Measurements from ENCODE around the gene DYNLL2.
"Not testable (repeated sequence)": the region's sequence is repeated elsewhere in the genome, so short reads cannot be mapped to it uniquely, and the experiment has no call there.

Gene DYNLL2

DNA sequence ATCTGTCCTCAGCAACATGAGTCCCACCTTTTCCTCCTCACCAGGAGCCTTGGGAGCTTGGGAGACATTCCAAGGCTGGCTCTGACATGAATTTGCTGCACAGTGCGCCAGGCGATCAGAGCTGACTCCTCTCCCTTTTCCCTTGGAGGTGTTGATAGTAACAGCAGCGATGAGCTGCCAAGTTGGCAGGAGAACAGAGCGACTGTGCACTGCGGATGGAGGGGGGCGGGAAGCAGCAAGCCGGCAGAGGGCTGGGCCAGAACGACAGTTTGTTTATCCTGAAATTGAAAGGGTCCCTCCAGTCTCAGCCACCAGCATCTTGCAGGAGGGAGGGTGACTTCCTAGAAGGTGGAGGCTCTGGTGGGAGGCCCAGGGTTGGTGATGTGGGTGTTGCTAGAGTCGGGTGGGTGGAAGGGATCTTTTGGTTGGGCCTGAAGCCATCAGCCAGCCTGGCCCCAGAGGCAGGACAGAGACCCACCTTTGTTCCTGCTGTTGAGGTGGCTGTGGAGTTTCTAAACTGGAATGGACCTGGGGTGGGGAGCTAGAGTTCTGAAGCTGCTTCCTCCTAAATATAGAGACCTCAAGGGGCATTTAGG is 22.5 kb upstream of the DYNLL2 start:
- no peak overlapping the region for H3K4me3 Mint-ChIP-seq
- H3K27ac Mint-ChIP-seq, result peak overlapping the region; percentile 56
- peaks cover 12% of the 10 kb centered on the region for H3K27me3 Mint-ChIP-seq (ENCODE audit: low read depth, poor library complexity)
- DNase-seq, result no peak
- peaks cover 28% of the 10 kb centered on the region for H3K4me1 Mint-ChIP-seq
- no peaks in the 10 kb centered on the region for H3K36me3 Mint-ChIP-seq (ENCODE audit: low read depth)
- TF ChIP-seq, protein P1, sequence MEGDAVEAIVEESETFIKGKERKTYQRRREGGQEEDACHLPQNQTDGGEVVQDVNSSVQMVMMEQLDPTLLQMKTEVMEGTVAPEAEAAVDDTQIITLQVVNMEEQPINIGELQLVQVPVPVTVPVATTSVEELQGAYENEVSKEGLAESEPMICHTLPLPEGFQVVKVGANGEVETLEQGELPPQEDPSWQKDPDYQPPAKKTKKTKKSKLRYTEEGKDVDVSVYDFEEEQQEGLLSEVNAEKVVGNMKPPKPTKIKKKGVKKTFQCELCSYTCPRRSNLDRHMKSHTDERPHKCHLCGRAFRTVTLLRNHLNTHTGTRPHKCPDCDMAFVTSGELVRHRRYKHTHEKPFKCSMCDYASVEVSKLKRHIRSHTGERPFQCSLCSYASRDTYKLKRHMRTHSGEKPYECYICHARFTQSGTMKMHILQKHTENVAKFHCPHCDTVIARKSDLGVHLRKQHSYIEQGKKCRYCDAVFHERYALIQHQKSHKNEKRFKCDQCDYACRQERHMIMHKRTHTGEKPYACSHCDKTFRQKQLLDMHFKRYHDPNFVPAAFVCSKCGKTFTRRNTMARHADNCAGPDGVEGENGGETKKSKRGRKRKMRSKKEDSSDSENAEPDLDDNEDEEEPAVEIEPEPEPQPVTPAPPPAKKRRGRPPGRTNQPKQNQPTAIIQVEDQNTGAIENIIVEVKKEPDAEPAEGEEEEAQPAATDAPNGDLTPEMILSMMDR (IDR thresholded peaks at IDR 0.05), result no peak
- no peaks in the 10 kb centered on the region for H3K9me3 Mint-ChIP-seq

GRCh38 chr17:58061672-58062071 is 21.5 kb upstream of the DYNLL2 start:
- no peak overlapping the region for H3K27ac Mint-ChIP-seq
- no peaks in the 10 kb centered on the region for H3K36me3 Mint-ChIP-seq (ENCODE audit: low read depth)
- H3K4me1 Mint-ChIP-seq, result peaks cover 34% of the 10 kb centered on the region
- H3K4me3 Mint-ChIP-seq, result no peak overlapping the region
- peaks cover 12% of the 10 kb centered on the region for H3K27me3 Mint-ChIP-seq (ENCODE audit: low read depth, poor library complexity)
- no peak for DNase-seq
- TF ChIP-seq, protein P1 (IDR thresholded peaks at IDR 0.05), result no peak
- no peaks in the 10 kb centered on the region for H3K9me3 Mint-ChIP-seq

- TF ChIP-seq, protein P1 (IDR thresholded peaks at IDR 0.05), result no peak
- Mint-ChIP-seq H3K4me1 (peaks cover 26% of the 10 kb centered on the region), H3K27ac (no peak overlapping the region), H3K9me3 (no peaks in the 10 kb centered on the region), H3K27me3 (ENCODE audit: low read depth, poor library complexity) (peaks cover 4% of the 10 kb centered on the region), H3K36me3 (ENCODE audit: low read depth) (no peaks in the 10 kb centered on the region), H3K4me3 (no peak overlapping the region)
- DNase-seq, result no peak
Observed at GRCh38 chr17:58065238-58065637, 18.0 kb upstream of the DYNLL2 start.

DNA sequence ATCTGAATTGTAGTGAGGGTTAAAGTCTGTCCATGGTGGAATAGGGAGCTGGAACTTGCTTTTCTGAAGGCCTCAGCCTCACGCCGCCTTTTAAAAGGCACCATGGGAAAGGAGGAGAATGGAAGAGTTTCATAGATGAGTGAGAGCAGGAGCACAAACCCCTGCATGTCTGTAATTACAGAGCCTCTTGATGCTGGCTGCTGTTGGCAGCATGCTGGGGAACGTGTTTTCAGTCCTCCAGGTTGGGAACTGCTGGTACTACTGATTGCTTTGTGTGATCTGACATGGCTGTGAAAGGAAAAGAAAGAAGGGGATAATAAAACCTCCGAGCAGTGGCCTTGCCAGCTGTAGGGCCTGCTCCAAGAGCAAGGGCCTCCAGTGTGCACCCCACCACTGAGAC is 16.8 kb upstream of the DYNLL2 start:
- H3K9me3 Mint-ChIP-seq, result no peaks in the 10 kb centered on the region

DNA sequence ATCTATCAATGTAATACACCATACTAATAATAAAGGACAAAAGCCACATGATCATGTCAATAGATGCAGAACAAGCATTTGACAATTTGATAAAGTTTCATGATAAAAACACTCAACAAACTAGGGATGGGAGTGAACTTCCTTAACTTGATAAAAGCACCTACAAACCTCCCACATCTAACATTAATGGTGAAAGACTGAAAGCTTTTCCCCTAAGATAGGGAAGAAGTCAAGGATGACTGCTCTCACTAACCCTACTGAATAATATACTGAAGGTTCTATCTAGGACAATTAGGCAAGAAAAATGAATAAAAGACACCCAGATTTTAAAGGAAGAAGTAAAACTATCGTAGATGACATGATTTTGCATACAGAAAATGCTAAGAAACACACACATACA is 10.4 kb upstream of the DYNLL2 start:
- no peak for DNase-seq
- no peaks in the 10 kb centered on the region for H3K36me3 Mint-ChIP-seq (ENCODE audit: low read depth)
- H3K27ac Mint-ChIP-seq, result no peak overlapping the region
- TF ChIP-seq, protein P1 (IDR thresholded peaks at IDR 0.05), result no peak
- H3K9me3 Mint-ChIP-seq, result peaks cover 15% of the 10 kb centered on the region
- H3K4me1 Mint-ChIP-seq, result peaks cover 6% of the 10 kb centered on the region
- H3K4me3 Mint-ChIP-seq, result peak overlapping the region; percentile 6
- H3K27me3 Mint-ChIP-seq (ENCODE audit: low read depth, poor library complexity), result peaks cover 12% of the 10 kb centered on the region

More for the DNA sequence above, 16.8 kb upstream of the DYNLL2 start:
- DNase-seq, result no peak
- H3K4me1 Mint-ChIP-seq, result peaks cover 16% of the 10 kb centered on the region
- peak overlapping the region; percentile 23 for H3K27ac Mint-ChIP-seq
- no peak overlapping the region for H3K4me3 Mint-ChIP-seq
- H3K36me3 Mint-ChIP-seq (ENCODE audit: low read depth), result no peaks in the 10 kb centered on the region
- H3K27me3 Mint-ChIP-seq (ENCODE audit: low read depth, poor library complexity), result peaks cover 9% of the 10 kb centered on the region
- TF ChIP-seq, protein P1 (IDR thresholded peaks at IDR 0.05), result no peak

DNA sequence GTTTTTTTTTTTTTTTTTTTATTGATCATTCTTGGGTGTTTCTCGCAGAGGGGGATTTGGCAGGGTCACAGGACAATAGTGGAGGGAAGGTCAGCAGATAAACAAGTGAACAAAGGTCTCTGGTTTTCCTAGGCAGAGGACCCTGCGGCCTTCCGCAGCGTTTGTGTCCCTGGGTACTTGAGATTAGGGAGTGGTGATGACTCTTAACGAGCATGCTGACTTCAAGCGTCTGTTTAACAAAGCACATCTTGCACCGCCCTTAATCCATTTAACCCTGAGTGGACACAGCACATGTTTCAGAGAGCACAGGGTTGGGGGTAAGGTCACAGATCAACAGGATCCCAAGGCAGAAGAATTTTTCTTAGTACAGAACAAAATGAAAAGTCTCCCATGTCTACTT is 10.0 kb upstream of the DYNLL2 start:
- H3K27ac Mint-ChIP-seq; H3K36me3 Mint-ChIP-seq (ENCODE audit: low read depth); H3K4me1 Mint-ChIP-seq; DNase-seq; H3K4me3 Mint-ChIP-seq: not testable (repeated sequence)
- H3K27me3 Mint-ChIP-seq (ENCODE audit: low read depth, poor library complexity), result peaks cover 12% of the 10 kb centered on the region
- peaks cover 15% of the 10 kb centered on the region for H3K9me3 Mint-ChIP-seq

GRCh38 chr17:58074406-58074805 is 8.8 kb upstream of the DYNLL2 start:
- Mint-ChIP-seq H3K27me3 (ENCODE audit: low read depth, poor library complexity) (peaks cover 12% of the 10 kb centered on the region), H3K4me1 (peaks cover 11% of the 10 kb centered on the region), H3K9me3 (peaks cover 15% of the 10 kb centered on the region)
- H3K4me3 Mint-ChIP-seq; H3K36me3 Mint-ChIP-seq (ENCODE audit: low read depth); DNase-seq; H3K27ac Mint-ChIP-seq: not testable (repeated sequence)
